ENCODE results near the gene TBC1D32.
"Not testable (repeated sequence)": the region's sequence is repeated elsewhere in the genome, so short reads cannot be mapped to it uniquely, and the experiment has no call there.

Gene TBC1D32

DNA sequence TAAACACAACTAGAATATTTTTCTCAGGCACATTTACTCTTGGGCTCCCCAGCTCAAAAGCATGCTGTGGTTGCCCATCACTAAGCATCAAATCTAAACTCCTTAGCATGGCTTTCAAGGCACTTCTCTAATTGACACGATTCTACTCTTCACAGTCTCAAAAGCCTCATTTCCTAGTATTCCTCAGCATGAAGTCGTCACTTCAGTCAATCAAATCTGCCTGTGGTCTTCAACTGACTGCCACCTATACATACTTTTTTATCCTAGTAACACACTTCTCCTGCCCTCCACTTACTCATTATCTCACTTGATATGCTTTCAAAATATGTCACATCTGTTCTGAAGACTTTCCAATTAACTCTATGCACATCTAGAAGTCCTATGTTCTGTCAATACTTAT, 110.3 kb downstream of the TBC1D32 start:
- no peak overlapping the region for H3K4me3 Mint-ChIP-seq
- H3K36me3 Mint-ChIP-seq (ENCODE audit: low read depth): peaks cover 23% of the 10 kb centered on the region
- H3K27ac Mint-ChIP-seq: no peak overlapping the region
- TF ChIP-seq, protein P1, sequence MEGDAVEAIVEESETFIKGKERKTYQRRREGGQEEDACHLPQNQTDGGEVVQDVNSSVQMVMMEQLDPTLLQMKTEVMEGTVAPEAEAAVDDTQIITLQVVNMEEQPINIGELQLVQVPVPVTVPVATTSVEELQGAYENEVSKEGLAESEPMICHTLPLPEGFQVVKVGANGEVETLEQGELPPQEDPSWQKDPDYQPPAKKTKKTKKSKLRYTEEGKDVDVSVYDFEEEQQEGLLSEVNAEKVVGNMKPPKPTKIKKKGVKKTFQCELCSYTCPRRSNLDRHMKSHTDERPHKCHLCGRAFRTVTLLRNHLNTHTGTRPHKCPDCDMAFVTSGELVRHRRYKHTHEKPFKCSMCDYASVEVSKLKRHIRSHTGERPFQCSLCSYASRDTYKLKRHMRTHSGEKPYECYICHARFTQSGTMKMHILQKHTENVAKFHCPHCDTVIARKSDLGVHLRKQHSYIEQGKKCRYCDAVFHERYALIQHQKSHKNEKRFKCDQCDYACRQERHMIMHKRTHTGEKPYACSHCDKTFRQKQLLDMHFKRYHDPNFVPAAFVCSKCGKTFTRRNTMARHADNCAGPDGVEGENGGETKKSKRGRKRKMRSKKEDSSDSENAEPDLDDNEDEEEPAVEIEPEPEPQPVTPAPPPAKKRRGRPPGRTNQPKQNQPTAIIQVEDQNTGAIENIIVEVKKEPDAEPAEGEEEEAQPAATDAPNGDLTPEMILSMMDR (IDR thresholded peaks at IDR 0.05; ENCODE audit: unreplicated experiment in 3 of 3): no peak
- no peaks in the 10 kb centered on the region for H3K27me3 Mint-ChIP-seq (ENCODE audit: low read depth)
- peaks cover 1% of the 10 kb centered on the region for H3K9me3 Mint-ChIP-seq
- no peaks in the 10 kb centered on the region for H3K4me1 Mint-ChIP-seq

DNA sequence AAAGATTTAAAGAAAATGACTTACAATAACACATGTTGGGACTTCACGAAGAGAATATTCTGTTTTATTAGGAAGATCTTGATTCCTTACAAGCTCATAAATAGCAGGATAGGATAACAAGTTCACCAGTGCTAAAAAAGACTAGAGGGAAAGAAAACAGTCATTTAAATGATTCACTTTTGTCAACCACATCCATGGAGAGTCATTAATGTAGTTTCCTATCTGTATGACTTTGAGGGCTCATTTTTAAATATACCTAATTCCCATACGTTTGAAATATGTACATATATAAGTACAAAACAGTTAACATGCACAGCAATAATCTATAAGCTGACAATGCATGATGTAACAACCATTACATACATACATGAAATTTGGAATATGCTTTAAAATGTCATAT, 111.1 kb downstream of the TBC1D32 start:
- no peaks in the 10 kb centered on the region for H3K4me1 Mint-ChIP-seq
- peaks cover 28% of the 10 kb centered on the region for H3K36me3 Mint-ChIP-seq (ENCODE audit: low read depth)
- no peak overlapping the region for H3K27ac Mint-ChIP-seq
- H3K4me3 Mint-ChIP-seq: no peak overlapping the region
- no peaks in the 10 kb centered on the region for H3K27me3 Mint-ChIP-seq (ENCODE audit: low read depth)
- TF ChIP-seq, protein P1 (IDR thresholded peaks at IDR 0.05; ENCODE audit: unreplicated experiment in 3 of 3): no peak
- peaks cover 4% of the 10 kb centered on the region for H3K9me3 Mint-ChIP-seq

DNA sequence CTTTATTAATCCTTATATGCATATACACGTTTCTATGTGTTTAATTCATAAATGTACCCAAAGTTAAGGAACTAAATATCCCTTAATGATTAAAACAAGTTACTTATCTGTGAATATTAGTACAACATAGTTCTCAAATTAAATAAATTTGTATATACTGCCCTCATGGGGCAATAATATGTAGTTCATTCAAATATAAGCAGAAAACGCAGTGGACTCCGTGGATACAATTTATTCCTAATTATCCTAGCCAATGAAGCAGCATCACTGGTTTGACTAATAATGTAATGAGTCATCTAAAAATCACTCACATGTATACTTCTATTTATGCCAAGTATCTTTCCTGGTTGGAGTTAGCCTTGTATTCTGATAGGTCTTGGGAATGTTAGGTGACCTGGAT, 111.6 kb downstream of the TBC1D32 start:
- Mint-ChIP-seq H3K9me3 (peaks cover 7% of the 10 kb centered on the region), H3K36me3 (ENCODE audit: low read depth) (peaks cover 34% of the 10 kb centered on the region), H3K4me1 (no peaks in the 10 kb centered on the region), H3K4me3 (no peak overlapping the region), H3K27me3 (ENCODE audit: low read depth) (no peaks in the 10 kb centered on the region), H3K27ac (no peak overlapping the region)
- TF ChIP-seq, protein P1 (IDR thresholded peaks at IDR 0.05; ENCODE audit: unreplicated experiment in 3 of 3): peak; percentile 20 to 40 (median 31)

DNA sequence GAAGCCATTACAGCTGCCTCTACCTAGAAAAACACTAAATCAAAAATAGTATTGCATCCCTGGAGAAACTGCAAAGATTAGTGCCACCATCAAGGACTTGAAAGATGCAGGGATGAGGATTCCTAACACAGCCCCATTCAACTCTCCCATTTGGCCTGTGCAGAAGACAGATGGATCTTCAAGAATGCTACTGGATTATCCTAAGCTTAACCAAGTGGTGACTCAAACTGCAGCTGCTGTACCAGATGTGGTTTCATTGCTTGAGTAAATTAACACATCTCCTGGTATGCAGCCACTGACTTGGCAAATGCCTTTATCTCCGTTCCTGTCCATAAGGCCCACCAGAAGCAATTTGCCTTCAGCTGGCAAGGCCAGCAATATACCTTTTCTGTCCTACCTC, 117.4 kb downstream of the TBC1D32 start:
- no peaks in the 10 kb centered on the region for H3K27me3 Mint-ChIP-seq (ENCODE audit: low read depth)
- H3K36me3 Mint-ChIP-seq (ENCODE audit: low read depth): peaks cover 68% of the 10 kb centered on the region
- H3K9me3 Mint-ChIP-seq: peaks cover 27% of the 10 kb centered on the region
- H3K4me1 Mint-ChIP-seq: no peaks in the 10 kb centered on the region
- H3K27ac Mint-ChIP-seq: no peak overlapping the region
- TF ChIP-seq, protein P1 (IDR thresholded peaks at IDR 0.05; ENCODE audit: unreplicated experiment in 3 of 3): no peak
- H3K4me3 Mint-ChIP-seq: no peak overlapping the region

DNA sequence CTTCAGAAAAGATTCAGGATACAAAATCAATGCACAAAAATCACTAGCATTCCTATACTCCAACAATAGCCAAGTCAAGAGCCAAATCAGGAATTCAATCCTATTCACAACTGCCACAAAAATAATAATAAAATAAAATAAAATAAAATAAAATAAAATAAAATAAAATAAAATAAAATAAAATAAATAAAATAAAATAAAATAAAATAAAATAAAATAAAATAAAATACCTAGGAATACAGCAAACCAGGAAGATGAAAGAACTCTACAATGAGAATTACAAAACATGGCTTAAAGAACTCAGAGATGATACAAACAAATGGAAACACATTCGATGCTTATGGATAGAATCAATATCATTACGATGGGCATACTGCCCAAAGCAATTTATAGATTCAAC, 120.9 kb downstream of the TBC1D32 start:
- Mint-ChIP-seq H3K36me3 (ENCODE audit: low read depth) (peaks cover 44% of the 10 kb centered on the region), H3K9me3 (peaks cover 23% of the 10 kb centered on the region)
- not testable (repeated sequence) for H3K4me3 Mint-ChIP-seq; H3K4me1 Mint-ChIP-seq; H3K27me3 Mint-ChIP-seq (ENCODE audit: low read depth); H3K27ac Mint-ChIP-seq

DNA sequence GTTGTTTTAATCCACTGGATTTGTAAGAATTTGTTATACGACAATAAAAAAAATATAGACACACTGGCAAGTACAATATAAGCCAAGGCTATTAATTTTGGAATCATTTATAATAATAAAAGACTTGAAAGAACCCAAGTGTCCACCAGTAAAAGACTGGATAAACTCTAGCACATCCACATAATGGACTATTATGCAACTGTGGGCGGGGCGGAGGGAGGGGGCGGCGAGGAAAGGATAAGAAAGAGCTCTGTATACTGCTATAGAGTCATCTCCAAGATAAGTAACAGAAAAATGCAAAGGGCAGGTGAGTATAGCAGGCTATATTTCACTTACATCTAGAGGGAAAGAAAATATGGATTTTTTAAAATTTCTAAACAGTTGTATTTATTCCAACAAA, 123.3 kb downstream of the TBC1D32 start:
- H3K27me3 Mint-ChIP-seq (ENCODE audit: low read depth): no peaks in the 10 kb centered on the region
- no peaks in the 10 kb centered on the region for H3K4me1 Mint-ChIP-seq
- H3K9me3 Mint-ChIP-seq: peaks cover 14% of the 10 kb centered on the region
- H3K36me3 Mint-ChIP-seq (ENCODE audit: low read depth): peaks cover 27% of the 10 kb centered on the region
- TF ChIP-seq, protein P1 (IDR thresholded peaks at IDR 0.05; ENCODE audit: unreplicated experiment in 3 of 3): no peak
- H3K4me3 Mint-ChIP-seq: no peak overlapping the region
- H3K27ac Mint-ChIP-seq: no peak overlapping the region

All from nephron (organoid).